Epithelial cell of proximal tubule (primary cell): ENCODE measurements around the gene SORBS1. TPM values are rescaled to one million over a fixed set of nuclear protein-coding genes. Genes with fewer than 3 reads are reported as not detected.

ENCODE experiments used
- DNase-seq: peaks from one replicate; pipeline ENCODE4 v3.0.0-alpha.2; 2011; ENCODE audit warnings: low read depth
- H3K4me3 ChIP-seq: 2 replicates; pipeline ENCODE4 v1.5.1; 2011; ENCODE audit warnings: low read depth, mild to moderate bottlenecking, low read length
- total RNA-seq: library from RNA; depleted of rRNA; stranded (reverse); fragments of >200 nt; gene quantifications from 2 replicates; pipeline ENCODE4 v1.2.3, GENCODE V29; 2015
- TF ChIP-seq, protein P1 (sequence below): conservative IDR thresholded peaks from 2 replicates; pipeline ENCODE4 v1.5.1; 2012; ENCODE audit warnings: low read depth, mild to moderate bottlenecking, low read length

The SORBS1 gene
- total RNA-seq, 1 donor from 2014 or later, result 7.0 TPM

DNA sequence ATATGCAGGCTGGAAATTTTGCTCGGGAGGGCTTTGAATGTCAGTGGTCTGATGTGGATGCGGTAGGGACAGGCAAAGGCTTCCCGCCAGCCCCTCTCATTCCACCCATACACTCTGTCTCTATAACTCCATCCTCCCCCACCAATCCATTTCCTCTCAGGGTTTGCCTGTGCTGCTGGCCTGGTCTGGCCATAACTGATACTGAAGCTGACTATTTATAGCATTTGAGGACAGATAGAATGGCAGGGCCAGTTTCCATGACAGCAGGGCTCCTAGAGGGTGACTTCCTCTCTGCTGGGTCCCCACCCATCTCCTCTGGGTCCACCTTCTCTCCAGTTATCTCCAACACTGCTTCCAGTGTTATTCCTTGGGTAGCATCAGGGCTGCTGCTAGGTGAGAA is 263.8 kb downstream of the SORBS1 start:
- no peak overlapping the region for H3K4me3 ChIP-seq
- DNase-seq, result no peak
- TF ChIP-seq, protein P1, sequence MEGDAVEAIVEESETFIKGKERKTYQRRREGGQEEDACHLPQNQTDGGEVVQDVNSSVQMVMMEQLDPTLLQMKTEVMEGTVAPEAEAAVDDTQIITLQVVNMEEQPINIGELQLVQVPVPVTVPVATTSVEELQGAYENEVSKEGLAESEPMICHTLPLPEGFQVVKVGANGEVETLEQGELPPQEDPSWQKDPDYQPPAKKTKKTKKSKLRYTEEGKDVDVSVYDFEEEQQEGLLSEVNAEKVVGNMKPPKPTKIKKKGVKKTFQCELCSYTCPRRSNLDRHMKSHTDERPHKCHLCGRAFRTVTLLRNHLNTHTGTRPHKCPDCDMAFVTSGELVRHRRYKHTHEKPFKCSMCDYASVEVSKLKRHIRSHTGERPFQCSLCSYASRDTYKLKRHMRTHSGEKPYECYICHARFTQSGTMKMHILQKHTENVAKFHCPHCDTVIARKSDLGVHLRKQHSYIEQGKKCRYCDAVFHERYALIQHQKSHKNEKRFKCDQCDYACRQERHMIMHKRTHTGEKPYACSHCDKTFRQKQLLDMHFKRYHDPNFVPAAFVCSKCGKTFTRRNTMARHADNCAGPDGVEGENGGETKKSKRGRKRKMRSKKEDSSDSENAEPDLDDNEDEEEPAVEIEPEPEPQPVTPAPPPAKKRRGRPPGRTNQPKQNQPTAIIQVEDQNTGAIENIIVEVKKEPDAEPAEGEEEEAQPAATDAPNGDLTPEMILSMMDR, result no peak

DNA sequence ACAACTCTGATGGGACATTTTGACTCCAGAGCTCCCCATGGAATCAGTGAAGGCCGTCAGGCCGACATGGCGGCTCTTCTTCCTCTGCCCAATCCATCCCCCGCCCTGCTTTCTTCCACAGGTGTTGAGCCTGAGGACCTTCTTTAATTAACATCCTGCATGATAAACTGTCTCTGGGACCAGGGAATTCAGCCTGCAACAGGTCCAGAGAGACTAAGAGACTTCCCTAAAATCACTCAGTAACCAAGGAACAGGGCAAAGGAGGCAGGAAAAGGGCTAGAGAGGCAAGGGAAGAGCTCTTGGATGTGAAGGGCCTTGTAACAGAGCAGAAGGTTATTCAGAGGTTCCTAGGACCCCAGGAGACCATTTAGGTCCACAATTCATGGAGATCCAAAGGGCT is 264.4 kb downstream of the SORBS1 start:
- no peak overlapping the region for H3K4me3 ChIP-seq
- no peak for DNase-seq
- TF ChIP-seq, protein P1, result no peak

DNA sequence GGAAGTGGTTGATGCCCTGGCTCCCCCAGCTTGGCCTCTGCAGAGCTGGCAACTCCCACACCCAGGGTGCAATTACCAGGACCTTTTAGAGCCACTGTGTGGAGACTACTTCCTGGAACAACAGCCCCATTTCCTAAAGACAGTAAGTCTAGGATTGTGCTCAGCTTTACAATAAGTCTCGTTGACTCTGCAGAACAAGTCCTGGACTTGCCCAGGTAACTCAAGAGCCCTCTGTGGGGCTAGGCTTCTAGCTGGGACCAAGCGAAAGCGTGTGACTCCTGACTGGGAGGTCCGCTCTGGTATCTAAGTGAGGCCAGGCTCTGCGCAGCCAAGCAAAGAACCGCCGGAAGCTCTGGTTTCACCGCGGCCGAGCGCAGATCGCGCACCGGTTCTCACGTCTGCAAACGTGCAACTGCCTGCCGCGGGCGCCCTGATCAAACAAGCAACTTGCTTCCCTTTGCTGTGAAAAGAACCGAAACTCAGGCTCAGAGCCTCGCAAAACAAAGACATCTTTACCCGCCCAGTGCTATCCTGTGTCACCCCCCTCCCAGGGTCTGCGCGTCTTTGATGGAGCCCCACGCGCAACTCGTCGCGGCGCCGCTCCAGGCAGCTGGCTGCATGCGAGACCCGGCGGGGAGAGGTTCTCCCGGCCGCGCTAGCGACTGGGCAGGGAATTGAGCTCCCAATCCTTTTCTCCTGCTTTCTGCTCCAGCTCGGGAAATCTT is 266.0 kb downstream of the SORBS1 start:
- peak overlapping the region; percentile 53 for H3K4me3 ChIP-seq
- DNase-seq, result no peak
- TF ChIP-seq, protein P1, result no peak

DNA sequence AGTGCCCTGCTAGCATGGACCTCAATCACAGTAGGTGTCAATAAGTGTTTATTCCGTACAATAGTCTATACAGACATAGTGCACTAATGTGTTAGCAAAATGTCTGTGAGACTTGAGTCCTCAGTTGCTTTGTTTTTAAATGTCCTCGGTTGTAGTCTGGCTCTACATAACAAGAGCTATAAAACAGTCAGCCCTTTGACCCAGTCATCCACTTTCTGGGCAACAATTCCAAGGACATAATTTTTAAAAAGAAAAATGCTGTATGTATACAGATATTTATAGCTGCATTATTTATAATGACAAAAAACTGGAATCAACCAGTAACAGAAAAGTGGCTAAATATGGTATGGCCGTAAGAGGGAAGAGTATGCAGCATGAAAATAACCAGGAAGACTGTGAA is 267.5 kb downstream of the SORBS1 start:
- DNase-seq, result no peak
- TF ChIP-seq, protein P1, result no peak
- H3K4me3 ChIP-seq, result no peak overlapping the region

DNA sequence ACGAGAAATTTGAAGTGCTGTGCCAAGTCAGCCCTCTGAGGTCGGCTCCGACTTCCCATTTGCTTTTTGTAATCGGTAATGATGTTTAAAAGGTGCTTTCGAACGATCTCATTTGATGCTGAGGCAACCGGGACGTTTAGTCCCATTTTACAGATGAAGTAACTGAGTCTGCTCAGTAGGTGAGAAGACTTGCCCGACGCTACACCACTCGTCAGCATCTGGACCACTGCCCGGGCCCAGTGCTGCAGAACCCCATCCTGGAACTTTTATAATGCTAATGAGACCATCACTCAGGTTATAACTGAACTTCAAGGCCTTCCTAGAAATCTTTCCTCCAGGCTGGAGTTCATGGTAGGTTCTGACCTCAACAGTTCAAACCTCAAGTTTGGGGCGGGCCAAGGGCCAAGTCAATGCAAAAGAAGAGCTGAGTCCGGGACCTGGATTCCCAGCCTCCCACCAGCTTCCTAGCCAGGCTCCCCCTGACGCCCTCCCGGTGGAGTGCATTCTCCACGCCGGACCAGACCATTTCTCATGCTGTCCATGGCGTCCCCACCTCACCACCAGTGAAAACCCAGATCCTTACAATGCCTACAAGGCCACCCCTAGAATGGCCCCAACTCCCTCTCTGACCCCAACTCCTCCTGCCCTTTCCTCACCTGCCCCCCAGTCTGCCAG is 269.7 kb downstream of the SORBS1 start:
- no peak for DNase-seq
- peak overlapping the region; percentile 95 for H3K4me3 ChIP-seq
- TF ChIP-seq, protein P1, result no peak

DNA sequence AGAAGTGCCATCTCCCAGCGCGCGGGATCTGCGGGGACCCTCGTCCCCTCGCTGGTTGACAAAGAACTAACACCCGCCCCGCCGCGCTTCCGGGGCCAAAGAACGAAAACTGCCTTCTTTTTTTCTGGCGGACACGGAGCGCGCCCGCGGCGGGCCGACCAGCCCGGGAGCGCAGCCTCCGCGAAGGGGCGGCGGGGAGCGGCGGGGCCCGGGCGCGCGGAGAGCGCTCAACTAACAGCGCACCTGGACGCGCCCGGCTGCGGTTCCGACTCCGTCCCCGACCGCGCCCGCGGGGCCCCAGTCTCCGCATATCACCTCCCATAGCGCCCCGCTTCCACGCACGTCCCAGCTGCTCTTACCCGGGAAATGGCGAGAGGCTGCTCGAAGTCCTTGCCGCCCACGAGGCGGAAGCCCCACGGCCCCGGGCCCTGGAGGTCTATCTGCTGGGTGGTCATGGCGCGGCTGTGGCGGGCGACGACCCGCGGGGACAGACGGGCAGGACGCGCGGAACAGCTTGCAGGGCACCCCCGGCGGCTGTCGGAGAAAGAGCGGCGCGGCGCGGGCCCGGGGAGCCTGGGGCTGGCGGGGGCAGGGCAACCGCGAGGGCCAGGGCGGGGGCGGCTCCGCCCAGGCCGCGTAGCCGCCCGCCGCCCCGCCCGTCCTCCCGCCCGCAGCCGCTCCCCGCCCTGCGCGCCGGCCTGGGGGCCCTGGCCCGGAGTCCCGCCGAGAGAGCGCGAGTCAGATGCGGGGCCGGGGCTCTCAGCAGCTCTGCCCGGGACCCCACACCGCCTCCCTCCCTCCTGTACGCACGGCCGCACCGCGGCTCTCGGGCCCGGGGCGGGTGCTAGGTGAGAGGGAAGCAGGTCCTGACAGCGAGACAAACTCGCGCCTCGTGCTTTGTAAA is 270.5 kb downstream of the SORBS1 start, which contains the start of gene PDLIM1:
TSS of gene PDLIM1 (minus strand) at position 543 of the 904 bp plus-strand sequence. CDS start at position 455, 88 bp downstream.
- TF ChIP-seq, protein P1, result peak; percentile 21
- DNase-seq, result no peak
- H3K4me3 ChIP-seq, result peak within 1 kb of the TSS; percentile 95
